Left renal cortex interstitium (tissue), 4 donors: Measurements from ENCODE around the gene ABHD17A. TPM values are rescaled to one million over a fixed set of nuclear protein-coding genes. Genes with fewer than 3 reads are reported as not detected.
A peak's percentile ranks its signal among the peaks of the same experiment; 100 is the strongest.

Experiments
- DNase-seq, 4 donors: peaks; one replicate each; pipeline ENCODE4 v3.0.0-alpha.2; 2013; ENCODE audit warnings: low read depth in 4 of 4, low spot score in 2 of 4, missing footprints in 1 of 4
- polyA plus RNA-seq, 4 donors: library from polyadenylated mRNA; unstranded; fragments of 120-200 nt; gene quantifications; one replicate each; pipeline ENCODE4 v1.2.1, GENCODE V29; 2013; ENCODE audit not compliant: insufficient read length in 4 of 4

Gene ABHD17A
- polyA plus RNA-seq, 4 donors: 32.5 to 69.4 (median 56.9) TPM

DNA sequence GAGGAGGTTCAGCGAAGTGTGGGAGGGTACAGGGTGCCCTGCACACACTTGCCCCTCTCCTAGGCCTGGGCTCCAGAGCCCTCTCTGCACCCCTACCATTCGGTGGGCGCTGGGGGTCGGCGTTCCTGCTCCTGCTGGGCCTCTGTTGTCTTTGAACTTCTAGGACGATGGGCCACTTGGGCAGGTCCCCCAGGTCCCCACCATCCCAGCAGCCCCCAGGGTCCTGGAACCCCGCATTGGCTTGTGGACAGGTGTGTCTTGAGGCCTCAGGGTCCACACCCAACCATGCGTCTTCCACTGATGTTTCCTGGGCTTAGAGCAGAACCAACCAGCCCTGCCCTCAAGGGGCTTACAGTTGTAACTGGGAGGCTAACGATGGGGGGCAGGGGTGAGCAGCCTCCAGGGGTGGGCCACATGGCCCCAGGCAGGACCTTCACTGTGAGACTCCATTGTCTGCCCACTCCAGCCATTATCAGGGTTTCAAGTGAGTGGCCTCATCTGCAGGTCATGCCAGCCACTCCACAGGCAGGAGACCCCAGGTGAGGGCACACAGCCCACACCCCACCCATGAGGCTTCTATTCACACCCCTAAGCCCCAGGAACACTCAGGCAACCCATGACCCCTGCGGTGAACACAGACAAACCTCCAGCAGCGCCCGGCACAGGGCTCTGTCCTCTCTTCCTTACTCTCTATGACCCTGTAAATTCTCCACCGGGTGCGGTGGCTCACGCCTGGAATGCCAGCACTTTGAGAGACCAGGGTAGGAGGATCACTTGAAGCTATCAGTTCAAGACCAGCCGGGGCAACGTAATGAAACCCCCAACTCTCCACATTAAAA is 19.9 kb downstream of the ABHD17A start:
- no peak for DNase-seq

DNA sequence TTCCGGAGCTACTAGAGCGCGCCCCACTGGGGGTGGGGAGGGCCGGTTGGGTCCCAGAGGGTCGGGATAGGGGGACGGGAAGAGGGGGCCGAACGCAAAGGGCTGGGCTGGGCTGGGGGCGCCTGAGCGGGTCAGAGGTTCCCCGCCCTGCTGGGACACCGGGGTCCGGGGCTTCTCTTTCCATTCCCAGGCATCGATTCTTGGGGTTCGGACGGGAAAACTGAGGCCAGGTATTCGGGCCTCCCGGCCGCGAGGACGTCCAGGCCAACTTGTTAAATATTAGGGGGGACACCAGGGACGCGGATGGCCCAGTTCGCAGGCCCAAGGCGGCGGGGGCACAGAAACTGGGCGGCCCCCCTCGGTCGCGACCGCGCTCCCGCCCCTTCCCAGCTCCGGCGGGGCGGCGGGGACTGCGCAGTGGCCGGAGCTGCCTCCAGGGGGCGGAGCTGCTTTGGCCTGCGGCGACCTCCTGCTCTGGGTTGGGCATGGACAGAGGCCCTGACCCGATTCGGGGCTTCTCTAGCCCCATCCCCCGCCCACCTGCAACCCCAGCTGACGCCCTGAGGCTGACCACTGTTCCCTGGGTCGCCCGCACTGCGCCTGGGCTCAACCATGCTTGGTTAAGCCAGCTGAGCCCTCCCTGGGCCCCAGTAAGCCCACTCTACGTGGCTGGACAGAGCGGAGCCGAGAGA is 20.7 kb downstream of the ABHD17A start:
- DNase-seq: no peak

DNA sequence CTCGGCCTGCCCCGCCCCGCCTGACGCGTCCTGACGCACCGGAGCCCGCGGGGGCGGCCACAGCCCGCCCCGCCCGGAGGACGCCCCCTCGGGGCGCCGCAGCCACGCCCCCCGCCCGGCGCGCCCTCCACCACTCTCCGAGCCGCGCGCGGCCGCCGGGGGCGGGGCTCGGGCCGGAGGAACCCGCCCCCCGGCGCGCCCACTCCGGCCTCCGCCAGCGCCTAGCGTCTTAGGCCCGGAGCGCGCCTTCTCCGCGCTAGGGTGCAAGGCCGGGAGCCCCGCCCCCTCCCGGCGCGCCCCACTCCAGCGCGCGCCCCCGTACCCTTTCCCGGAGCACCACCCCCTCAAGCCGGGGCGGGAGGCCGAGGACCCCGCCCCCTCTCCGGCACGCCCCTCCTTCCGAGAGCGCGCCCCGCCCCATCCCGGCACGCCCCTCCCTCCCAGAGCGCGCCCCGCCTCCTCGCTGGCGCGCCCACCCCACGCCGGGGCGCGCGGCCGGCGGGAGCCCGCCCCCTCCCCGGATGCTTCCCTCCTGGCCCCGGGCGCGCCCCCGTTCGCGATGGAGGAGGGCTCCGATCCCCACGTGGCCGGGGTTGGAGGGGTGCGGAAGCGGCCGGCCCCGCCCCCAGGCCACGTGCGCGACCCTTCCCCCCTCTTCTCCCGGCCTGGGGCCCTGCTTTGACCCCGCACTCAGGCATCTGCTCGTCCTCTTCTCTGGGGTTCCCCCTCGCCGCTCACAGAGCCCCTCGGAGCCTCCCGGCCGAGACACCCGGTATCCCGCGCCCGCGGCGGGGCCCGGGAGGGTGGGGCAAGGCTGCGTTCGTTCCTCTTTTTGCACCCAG is 21.4 kb downstream of the ABHD17A start:
- peak in 2 of 4 donors; percentile 70 to 81 for DNase-seq

DNA sequence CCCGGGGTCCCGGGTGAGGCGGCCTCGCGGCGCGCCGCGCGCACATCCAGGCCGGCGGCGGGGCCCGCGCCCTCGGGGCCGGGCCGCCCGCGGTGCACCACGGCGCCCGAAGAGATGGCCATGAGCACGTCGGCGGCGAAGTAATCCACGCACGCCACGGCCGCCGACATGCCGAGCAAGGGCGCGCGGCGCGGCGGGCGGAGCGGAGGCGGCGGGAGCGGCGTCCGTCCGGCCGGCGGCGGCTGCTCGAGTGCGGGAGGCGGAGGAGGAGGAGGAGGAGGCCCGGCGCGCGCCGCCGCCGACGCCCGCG is 22.0 kb downstream of the ABHD17A start, which contains the start of gene KLF16:
TSS of gene KLF16 (minus strand) at position 252 of the 310 bp plus-strand sequence. CDS start at position 170, 82 bp downstream.
- no peak for DNase-seq

DNA sequence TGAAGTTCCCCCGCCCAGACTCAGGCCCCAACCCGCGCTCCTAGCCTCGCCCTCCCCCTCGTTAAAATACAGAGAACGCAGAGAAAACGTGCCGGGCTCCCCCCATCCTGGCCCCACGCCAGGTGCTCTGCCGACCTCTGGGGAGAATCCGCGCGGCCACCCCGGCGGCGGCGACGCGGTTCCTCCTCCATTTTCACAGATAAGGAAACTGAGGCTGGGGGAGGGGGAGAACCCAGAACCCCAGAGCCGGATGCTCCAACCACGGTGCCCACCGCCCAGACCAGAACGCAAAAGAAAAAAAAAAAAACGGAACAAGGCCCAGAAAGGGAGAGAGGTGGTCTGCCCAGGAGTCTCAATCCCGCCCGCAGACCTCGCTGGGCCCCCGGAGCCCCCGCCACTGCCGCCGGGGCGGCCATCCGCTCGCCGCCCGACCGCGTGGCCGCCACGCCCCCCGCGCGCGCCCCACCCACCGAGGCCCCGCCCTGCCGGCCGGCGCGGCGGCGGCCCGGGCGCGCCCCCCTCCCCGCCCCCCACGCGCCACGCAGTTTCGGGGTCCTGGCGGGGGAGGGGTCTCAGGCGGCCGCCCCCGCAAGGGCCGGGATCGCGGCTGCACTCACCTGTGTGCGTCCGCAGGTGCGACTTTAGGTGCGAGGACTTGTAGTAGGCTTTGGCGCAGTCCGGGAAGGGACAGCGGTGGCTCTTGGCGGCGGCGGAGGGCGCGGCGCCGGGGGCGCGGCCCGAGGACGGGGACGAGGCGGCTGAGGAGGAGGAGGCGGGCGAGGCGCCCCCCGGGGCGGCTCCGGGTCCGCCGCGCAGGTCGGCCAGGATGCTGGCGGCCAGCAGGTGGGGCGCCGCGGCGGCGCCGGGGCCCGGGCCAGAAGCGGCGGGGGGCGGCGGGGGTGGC is 22.6 kb downstream of the ABHD17A start:
- DNase-seq: no peak

DNA sequence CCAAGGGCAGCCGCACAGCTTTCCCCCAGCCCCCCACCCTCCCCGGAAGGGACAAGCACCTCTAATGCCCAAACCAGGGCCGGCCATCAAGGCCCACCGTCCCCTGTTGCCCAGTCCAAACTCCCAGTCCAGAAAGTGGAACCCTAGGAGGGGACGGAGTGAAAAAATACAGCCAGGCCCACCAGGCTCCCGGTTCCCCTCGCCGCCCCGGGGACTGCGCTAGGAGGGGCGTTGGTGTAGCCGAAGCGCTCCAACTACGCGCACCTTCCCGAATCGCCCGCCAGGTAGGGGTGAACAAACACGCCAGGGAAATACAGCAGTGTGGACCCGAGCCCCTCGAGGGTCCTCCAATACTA is 23.2 kb downstream of the ABHD17A start:
- DNase-seq: no peak

DNA sequence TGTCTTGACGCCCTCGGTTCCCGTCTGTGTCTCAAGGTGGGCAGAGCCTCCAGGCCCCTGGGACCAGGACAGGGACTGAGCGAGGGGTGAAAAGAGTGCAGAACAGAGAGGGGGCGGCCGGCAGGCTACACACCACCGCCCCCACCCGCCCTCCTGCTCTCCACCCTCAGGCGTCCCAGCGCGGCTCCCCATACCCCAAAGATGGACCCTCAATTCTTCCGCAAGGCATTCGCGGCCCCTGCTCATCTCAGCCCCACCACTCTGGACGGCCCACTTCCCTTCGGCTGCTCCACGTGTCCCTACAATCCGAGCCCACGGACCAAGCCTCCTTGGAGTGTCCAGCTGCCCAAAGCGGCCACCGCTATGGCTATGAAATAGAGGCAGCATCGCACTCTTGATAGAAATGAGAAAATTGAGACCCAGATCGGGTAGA is 23.7 kb downstream of the ABHD17A start:
- no peak for DNase-seq

DNA sequence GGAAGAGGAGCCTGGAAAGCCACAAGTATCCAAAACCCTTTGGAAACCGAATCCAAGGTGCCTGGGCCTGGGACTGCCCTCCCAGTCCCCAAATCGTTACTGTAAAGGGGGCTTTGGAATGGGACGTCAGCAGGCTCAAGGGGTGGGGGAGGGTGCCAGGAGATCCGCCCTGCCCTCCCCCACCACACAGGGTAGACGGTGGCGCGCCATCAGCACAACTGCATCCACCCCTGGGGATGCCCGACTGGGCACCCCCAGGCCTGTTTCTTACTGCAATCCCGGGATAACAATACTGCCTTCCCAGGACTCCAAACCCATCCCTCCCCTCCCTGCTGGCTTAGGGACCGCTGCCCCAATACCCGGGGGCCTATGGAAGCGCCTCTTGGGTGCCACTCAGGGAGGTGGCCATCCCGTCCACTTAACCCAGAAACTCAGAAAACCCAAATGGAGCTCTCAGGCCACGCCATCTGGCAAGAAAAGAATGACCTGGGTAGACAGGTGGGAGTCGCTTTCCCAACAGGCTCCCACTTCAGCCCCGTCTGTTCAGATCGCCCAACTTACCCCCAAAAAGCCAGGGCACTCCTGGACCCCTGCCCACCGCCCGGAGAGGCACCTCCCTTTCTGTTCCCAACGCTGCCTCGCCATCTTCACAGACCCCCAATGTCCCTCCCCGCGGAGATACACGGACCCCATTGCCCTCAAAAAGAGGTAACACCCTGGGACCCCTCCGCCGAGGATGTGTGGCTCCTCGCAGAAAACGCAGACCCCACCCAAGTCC is 24.3 kb downstream of the ABHD17A start:
- no peak for DNase-seq

DNA sequence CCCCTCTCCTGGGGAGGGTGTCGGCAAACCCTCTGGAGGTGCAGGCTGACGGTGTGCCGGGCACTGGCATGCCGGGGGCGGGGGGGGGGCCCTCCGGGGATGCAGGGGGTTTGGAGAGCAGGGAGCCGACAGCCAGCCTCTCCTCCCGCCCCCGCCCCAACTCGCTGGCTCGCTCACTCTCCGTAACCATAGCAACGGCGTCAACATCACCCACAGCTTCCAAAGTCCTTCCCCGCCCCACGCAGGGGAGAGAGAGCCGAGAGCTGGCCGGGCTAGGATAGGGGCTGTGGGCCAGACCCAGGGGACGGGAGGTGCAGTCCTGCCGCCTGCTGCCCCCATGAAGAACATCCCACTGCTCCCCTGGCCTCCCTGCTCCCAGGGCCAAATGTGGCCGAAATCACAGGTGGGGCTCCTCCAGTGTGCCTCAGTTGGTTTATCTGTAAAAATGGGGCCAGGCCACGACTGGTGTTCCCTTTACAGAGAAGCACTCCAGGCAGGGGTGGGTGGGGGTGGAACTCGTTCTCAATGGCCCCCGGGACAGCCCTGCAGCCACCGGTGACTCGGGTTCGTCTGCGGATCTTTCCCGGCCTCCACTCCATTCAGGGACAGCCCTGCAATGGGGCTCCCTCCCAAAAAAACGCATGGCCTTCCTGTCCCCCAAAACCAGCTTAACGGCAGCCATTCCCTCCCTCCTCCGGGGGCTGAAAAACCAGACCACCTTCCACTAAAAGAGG is 25.1 kb downstream of the ABHD17A start:
- no peak for DNase-seq

DNA sequence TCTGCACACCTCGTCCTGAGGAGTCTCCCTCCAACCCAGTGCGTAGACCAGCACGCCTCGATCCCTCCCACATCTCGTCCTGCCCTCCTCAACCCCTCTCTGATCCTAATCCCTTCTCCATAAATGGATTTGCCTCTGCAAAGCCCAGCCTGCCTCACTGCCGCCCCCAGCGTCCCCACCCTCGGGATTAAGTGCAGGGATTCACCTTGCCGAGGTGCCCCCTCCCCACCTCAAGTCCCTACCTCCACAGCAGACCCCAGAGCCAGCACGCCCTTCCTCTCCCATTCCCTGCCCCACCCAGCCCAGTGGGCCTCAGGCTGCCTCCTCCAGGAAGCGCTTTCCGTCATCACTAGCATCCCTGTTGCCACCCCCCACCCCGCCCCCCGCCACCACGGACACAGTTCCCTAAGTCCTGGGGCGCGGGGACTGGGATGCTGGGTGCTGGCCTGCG is 25.9 kb downstream of the ABHD17A start:
- no peak for DNase-seq

DNA sequence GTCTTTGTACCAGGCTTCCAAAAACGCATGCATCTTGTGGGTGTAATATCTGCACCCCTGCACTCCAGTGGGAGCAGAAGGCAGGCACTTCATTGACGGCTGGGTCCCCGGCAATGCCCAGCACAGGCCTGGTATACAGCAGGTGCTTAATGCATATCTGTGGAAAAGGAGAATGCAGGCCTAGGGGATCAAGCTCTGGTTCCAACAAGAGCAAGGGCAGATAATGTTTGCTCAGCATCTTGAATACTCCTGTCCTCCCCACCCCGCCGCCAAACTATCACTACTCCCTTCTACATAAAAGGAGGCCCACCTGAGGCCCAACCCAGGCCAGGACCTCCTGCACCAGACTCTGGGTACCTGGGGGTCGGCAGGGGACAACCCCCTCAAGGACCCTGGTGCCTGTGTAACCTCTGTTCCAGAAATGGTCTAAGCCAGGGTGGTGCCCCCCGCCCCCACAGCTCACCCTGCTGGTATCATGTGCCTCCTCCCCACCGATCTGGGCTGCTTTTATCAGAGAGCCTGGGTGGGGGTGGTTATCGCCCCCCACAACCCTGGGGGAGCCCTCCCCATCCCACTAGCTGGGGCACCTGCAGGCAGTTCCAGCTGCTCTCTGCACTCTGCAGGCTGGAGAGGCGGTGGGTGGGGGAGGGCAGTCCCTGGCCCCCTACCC is 26.7 kb downstream of the ABHD17A start:
- DNase-seq: no peak

DNA sequence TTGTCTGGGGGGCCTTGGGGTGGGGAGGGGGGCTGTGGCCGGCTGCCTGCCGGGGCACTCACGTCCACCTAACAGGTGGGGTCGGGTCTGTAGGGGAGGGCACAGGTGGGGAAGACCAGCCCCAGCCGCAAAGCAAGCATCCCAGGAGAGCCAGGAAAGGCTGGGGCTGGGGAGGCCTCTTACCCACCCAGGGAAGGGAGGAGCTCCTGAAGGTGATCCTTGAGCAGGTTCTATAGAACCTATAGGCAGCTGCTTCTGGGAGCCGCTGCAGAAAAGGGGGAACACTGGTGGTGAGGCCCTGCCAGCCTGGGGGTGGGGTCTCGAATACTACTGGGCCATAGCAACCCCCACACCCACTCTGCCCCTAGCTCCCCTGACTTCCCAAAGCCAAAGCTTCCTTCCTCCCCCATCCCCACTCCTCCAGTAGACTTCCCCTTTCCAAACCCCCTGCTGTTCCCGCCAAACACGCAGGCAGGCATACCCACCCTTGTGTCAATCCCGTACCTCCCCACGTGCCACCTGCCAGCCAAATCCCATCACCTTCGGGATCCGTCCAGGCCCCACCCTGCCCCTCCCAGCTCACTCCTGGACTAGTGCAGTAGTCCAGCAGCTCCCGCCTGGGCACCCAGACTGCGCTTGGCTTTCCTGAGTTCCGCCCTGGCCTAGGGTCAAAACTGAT is 27.5 kb downstream of the ABHD17A start:
- no peak for DNase-seq

DNA sequence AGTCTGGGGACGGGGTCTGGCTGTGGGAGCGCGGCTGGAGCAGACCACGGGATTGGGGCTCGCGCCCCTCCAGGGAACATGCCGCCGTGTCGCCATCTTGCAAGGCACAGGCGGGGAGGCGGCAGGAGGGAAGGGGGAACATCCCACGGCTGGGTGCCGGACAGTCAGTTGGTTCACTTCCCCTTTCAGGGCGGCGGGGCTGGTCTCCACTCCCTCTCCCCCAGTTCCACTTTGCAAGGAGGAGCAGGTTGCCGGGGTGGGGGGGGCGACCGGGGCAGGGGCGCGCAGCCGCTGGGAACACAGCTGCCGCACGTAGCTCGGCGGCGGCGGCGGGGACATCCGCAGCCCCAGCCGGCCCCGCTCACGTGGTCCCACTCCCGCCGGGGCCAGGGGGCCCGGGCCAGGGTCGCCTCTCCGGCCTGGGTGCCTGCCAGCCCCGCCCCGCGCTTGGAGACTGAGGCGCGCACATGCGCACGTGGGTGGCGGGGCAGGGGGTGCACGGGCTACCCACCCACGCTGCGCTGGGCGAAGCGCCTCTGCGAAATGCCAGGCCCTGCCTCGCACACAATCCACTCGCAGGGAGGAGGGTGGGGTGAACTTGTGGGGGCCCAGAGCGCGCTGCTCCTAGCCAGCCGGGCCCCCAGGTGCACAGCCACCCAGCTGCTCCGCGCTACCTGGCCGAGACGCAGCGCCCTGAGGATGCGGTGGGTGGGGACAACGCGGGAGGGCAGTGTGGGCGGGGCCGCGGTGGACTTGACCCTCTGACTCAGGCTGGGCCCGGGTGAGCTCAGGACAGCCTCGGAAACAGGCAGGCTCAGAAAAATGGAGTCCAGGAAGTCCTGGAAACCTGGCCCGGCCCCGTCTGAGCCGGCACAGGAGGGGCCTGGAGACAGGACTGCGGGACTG is 28.3 kb downstream of the ABHD17A start:
- no peak for DNase-seq

DNA sequence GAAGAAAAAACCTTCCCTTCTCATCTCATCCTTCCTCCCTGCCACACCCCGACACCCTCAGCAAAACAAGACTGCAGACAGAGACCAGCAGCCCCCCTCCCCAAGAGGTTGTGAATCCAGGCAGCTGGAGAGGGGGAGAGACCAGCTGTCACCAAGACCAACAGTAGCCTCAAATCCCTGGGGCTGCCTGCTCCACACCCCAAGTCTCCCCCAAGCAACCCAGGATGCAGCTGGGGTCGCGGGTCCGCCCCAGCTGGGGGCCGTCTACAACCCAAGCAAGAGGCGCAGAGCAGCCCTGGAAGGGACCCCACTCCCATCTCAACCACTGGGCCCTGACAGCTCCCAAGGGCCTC is 29.0 kb downstream of the ABHD17A start:
- no peak for DNase-seq

DNA sequence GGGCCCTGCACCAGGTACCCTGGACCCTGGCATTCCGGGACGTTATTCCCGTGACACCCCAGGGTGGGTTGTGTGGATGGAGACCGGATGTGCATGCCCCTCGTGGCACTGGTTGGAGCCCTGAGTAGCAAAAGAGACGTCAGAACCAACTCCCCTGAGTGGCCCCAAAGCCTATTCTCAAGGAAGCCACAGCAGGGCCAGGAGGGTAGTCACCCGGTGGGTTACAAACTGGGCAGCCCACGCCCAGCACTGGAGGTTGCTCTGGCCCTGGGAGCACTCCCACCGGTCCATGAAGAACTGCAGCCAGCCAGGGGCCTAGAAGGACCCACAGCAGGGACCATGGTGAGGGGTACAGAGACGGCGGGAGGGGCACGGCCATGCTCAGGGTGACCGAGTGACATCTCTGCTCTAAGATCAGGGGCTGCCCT is 29.5 kb downstream of the ABHD17A start:
- no peak for DNase-seq

DNA sequence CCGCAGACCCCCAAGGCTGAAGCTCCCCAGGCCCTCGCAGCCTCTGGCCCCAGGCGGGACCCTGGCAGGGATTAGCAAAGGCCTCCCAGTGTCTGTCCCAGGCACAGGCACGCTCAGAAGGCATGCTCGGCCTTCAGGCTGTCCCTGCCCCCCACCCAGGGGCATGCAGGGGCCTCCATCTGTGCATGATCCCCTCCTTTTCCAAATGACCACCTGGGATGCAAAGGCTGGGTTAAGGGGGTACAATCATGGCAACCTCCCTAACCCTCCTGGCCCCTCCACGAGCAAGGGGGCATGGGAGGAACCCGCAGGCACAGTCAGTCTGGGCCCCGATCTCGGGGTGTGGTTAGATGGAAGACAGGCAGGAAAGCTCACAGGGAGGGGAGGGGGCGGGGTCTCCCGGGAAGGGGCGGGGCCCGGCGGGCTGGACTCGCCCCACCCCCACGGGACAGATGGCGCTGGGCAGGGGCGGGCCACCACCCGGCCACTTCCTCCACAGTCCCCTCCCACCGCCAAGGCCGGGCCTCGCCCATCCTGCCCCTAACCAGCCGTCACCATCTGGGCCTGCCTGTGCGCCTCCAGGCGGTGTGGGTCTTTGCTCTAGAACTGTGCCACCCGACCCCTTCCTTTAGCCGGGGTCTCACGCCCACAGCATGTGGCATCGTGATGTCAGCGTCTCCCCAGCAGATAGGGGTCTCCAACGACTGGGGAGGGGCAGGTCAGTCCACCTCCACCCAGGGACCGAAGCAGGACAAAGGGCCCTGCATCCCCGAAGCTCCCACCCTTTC is 30.1 kb downstream of the ABHD17A start:
- no peak for DNase-seq
